HG03108 (cell line): ENCODE data around the gene STK24.
"Not testable (repeated sequence)": the region's sequence is repeated elsewhere in the genome, so short reads cannot be mapped to it uniquely, and the experiment has no call there.

Experiments
- ATAC-seq: cut with Tn5 transposase; IDR thresholded peaks from one replicate; pipeline ENCODE4 v1.9.1; 2021; ENCODE audit warnings: moderate library complexity; ENCODE audit not compliant: unreplicated experiment

The STK24 gene

DNA sequence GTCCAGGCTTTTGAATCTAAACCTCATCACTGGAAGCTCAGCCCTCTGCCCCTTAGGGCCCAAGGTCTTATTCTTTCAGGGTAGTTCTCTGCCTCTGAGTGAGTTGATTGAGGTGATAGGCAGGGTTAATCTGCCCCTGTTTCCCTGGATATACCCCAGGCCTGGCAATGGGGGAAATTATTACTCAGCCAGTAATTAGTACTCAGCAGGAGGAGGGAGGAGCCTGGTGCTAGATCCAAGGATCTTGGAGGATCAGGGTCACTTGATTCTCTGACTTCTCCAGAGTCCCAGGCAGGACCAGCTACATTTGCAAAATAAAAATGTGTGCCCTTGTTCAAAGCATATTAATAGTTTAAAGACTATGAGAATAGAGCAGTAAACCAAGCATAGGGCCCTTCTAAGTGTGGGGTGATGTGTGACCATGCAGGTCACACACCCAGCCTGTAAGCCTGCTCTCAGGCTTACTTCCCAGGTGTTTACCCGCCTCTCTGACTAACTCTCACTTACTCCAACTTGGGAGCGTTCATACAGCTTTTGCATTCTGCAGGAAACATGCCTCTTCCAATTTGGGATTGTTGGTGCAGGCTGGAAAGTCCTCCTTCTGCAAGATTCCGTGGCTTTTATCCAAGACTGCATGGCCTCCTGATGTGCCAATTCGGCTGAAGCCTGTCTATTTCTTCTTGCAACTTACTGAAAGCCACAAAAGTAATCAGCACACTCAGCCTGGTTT is 7.9 kb upstream of the STK24 start:
- ATAC-seq = no peak

- no peak for ATAC-seq
Observed at GRCh38 chr13:98582947-98583346, 6.0 kb upstream of the STK24 start.

- no peak for ATAC-seq
Observed at GRCh38 chr13:98581971-98582702, 5.2 kb upstream of the STK24 start.

DNA sequence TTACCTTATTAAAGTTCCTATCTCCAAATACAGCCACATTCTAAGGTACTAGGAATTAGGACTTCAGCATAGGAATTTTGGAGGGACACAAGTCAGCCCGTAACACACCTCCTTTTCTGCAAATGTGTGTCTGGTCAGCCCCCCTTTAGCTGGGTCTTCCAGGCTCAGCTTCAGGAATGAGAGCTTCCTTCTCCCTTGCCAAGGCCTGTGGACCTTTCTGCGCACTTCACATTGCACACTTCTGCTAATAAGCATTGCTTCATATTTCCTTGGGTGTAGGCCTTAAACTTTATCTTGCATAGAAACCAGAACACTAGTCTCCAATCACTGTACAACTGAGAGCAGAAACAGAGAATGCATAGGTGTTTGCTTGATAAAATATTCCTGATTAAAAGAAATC is 4.5 kb upstream of the STK24 start:
- no peak for ATAC-seq

DNA sequence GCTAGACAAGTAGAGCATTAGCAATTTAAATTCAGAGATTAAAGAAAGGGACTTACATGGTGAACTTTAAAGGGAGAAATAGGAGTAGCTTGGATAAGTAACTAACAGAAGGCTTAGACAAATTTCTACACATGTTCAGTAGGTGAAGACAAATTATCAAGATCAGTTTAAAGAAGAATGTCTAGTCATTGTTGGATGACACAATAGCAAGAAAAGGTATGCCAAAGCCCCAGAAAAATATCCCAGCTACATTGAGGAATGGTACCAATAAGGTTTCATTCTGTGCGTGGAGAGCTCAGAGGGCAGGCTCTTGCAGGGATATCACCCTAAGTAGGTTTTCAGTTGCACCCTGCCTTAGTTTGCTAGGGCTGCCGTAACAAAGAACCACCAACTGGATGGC is 3.5 kb upstream of the STK24 start:
- no peak for ATAC-seq

- no peak for ATAC-seq
Observed at GRCh38 chr13:98577836-98578285, 954 bp upstream of the STK24 start.

GRCh38 chr13:98576200-98576945 is 534 bp downstream of the STK24 start:
- peak; percentile 22 for ATAC-seq

GRCh38 chr13:98575904-98576199 is 1.1 kb downstream of the STK24 start:
- no peak for ATAC-seq

- no peak for ATAC-seq
Observed at GRCh38 chr13:98575009-98575903, 1.7 kb downstream of the STK24 start.

- no peak for ATAC-seq
Observed at GRCh38 chr13:98571955-98572662, 4.8 kb downstream of the STK24 start.

DNA sequence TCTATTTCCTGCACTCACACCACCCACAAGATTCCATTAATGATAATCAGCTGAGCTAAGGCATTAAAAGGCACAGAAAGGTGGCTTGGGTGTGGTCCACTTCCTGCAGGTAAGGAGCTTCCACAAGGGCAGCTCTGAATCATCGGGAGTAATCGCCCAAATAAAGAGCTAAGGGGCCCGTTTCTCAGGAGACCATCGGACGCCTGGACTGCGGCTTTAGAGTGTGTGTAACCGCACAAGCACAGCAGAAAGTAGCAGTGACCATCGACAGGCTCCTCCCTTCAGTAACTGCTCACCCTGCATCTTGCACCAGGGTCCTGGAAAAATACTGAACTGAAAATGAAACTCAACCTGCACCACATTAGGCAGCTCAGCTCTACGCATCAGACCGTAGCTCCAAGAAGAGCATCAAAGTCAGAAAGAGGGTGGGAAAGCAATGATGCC is 6.0 kb downstream of the STK24 start:
- ATAC-seq = peak; percentile 78

GRCh38 chr13:98569494-98570367 is 7.2 kb downstream of the STK24 start:
- ATAC-seq = not testable (repeated sequence)

DNA sequence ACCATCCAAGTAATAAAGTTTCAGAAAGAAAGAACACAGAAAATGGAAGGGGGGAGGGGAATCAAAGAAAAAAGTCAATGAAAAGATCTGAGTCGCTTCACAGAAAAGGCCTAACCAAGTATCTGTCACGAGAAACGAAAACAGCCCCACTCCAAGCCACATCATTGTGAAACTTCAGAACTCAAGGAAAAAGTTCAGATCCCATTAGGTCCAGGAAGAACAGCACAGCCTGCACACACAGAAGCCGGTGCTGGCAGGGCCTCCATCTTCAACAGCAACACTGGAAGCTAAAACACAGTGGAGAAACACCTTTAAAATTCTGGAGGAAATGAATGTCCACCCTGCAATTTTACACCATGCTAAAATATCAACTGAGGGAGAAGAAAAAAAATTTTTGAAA is 8.0 kb downstream of the STK24 start:
- ATAC-seq = no peak

DNA sequence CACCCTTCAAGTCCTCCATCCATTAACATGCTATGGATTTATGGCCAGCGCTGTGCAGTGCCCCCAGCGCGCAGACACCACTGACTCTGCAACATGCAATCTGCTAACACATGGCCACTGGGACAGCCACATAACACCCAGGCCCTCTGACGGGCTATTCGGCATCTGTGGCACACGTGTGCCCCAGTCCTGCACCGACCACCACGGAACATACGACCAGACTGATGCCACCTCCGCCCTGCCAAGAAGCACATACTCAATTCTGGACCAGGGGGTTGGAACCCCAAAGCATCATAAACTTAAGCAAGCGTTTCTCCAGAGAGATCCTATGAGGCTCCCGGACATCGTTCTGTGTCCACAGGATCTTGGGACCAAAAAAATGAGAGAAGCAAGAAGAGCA is 9.8 kb downstream of the STK24 start:
- no peak for ATAC-seq

- ATAC-seq = no peak
Observed at GRCh38 chr13:98565726-98566565, 11.0 kb downstream of the STK24 start.

DNA sequence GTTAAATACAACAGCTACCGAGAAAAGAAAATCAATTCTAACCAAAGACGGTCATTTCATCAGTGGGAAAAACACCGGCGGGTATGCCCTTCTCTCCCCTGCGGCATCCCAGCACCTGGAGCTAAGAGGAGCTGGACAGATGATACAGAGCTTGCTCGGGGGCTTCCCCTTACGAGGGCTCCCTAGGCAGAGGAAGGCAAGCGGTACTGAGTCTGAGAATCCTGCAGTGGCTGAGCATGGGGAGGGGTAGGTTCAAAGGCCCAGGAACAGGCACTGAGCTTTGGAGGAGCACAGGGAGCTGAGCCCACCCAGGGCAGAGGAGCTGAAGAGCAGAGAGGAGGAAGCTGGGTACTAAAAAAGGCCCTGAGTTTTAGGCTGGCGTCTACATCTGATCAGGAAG is 12.7 kb downstream of the STK24 start:
- ATAC-seq = no peak

DNA sequence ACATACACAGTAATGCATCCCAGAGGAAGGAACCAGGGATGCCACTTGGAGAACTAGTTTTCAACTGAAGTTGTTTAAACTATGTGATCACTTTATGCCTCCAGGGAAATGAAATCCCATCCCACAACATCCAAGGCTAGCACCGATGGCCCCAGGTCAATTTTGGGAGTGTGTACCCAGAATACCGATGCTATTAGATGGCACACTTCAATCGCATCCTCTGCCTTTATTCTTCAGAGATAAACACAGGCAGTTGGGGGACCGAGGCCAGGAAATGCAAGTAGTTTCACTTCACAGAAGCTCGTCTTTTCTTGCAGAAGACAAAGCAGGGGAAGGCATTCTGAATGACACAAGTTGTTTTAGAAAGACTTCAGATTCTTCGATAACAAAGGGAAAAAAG is 13.8 kb downstream of the STK24 start:
- ATAC-seq = peak; percentile 33

- ATAC-seq = no peak
Observed at GRCh38 chr13:98559169-98559568, 17.7 kb downstream of the STK24 start.
